NCI-H2196 treated with DMSO at 0.1 percent for 48 hours (cell line): Measurements from ENCODE around the gene CARD19.
"Not testable (repeated sequence)": the region's sequence is repeated elsewhere in the genome, so short reads cannot be mapped to it uniquely, and the experiment has no call there.

Source experiments
- DNase-seq: peaks from one replicate; lab custom pipeline; 2025; ENCODE audit not compliant: unreplicated experiment; lab: John Stamatoyannopoulos, UW

Gene CARD19

DNA sequence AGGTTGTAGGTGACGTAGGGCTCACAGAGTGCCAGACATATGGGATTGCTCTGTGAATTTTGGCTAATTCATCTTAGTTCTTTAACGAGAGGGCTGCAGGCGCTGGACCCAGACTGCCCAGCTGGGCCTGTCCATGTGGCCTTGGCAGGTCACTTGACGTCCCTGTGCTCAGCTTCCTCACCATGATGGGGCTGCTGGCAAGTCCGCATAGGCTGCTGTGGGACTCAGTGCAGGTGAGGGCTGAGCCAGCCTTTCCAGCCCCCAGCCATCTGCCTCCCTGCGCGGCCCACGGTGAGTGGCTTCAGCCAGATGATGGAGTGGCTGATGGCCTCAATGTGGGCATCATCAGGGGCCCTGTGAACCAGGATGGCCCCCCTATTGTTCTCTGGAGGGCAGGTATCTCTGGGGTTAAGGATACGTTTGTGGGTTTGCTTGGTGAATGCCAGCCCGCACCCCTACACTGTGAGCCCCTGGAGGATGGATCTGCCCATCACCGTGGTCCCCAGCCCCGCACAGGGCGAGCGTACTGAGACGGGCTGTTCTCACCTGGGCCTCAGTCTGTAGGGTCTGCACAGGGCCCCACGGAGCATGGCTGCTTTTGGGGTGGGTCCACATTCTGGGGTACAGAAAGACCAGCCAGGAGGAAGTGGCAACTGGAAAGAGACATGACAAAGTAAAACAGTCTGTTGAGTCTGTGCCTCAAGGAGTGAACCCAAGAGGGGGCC, 3.7 kb downstream of the CARD19 start:
- no peak for DNase-seq

DNA sequence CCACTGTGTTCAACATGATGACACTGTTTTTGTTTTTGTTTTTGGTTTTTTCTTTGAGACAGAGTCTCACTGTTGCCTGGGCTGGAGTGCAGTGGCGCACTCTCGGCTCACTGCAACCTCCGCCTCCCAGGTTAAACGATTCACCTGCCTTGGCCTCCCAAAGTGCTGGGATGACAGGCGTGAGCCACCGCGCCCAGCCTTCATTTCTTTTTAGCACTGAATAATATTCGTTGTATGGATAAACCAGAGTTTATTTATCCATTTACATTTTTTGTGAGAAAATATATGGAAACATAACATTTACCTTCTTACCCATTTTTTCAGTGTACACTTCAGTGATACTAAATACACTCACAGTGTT, 4.2 kb downstream of the CARD19 start:
- DNase-seq = no peak

DNA sequence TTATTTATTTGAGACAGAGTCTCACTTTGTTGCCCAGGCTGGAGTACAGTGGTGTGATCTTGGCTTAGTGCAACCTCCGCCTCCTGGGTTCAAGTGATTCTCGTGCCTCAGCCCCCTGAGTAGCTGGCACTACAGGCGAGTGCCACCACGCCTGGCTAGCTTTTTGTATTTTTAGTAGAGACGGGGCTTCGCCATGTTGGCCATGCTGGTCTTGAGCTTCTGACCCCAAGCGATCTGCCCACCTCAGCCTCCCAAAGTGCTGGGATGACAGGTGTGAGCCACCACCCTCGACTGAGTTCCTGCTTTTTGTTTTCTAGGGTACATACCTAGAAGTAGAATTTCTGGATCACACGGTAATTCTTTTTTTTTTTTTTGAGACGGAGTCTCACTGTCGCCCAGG, 5.1 kb downstream of the CARD19 start:
- DNase-seq = not testable (repeated sequence)

DNA sequence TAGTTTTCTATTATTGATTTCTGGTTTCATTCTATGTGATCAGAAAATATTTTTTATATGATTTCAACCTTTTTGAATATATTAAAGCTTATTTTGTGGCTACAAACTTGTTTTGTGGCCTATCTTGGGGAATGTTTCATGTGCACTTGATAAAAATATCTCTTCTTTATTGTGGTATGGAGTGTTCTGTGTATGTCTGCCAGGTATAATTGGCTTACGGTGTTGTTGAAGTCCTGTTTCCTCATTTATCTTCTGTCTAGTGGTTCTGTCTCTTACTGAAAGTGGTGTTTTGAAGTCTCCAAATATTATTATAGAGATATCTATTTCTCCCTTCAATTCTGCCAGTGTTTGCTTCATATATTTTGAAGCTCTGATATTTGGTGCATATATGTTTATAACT, 9.6 kb downstream of the CARD19 start:
- no peak for DNase-seq

DNA sequence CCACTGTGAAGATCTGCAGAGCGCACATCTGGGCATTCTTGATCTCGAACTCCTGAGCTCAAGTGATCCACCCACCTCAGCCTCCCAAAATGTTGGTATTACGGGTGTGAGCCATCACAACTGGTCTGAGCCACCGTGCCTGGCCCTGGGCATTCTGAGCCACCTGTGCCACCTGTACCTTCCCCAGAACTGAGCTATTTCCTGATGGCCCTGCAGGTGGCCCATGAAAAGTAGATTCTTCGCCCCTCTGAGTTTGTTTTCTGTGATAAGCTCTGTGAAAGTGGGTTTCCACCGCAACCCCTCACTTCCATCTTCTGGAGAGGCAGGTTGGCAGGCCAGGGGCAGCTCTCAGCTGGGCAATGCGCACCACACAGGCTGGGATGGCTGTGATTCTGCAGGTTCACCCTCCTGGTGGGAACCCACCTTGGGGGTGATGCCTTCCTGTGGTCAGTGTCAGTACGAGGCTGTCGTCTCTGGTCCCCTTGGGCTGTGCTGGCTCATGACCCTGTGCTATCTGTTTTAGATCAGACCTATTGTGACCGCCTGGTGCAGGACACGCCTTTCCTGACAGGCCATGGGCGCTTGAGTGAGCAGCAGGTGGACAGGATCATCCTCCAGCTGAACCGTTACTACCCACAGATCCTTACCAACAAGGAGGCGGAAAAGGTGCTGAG, 11.3 kb downstream of the CARD19 start:
- DNase-seq = no peak

DNA sequence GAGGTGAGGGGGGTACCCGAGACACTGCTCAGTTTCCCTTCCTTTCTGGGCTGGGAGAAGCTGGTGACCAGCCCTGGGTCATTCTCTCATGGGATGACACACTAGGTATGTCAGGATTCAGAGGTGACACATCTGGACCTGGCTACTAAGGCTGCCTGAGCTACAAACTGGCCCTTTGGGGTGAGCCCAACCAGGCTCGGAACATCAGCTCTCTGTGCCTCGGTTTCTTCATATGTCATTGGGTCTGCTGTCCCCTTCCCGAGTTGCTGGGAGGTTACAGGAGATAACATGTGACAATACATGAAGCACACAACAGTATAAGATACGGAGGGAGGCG, 11.8 kb downstream of the CARD19 start:
- DNase-seq = no peak

DNA sequence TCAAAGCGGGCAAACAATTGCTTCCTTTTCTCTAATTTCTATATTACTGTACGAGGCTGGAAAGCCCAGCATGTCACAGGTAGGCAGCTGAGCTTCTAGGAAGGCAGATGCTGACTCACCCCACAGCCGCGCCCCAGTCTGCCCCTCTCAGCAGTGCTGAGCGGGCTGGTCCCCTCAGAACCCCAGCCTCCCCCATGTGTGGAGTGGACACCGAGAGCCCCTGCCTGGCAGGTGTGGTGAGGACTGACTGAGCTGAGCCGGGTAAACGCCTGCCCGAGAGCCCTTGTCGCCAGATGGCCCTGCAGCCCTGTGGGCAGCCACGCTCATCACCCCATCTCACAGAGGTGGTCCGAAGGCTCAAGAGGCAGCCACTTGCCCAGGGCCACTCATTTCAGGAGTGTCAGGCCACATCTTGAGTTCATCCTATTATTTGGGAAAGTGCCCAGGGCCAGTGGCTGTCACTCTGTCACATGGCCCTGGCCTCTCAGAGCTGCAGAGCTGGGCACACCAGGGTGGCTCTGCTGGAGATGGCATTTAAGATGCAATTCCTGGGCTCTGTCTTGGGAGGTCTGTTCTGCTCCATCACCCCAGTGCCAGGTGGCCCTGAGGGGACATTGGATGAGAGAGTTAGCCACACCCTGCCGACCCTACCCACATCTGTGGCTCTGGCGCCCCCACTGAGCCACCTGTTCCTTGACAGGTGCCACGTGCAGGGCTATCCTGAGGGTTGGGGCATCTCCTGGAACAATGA, 12.4 kb downstream of the CARD19 start:
- DNase-seq = no peak

DNA sequence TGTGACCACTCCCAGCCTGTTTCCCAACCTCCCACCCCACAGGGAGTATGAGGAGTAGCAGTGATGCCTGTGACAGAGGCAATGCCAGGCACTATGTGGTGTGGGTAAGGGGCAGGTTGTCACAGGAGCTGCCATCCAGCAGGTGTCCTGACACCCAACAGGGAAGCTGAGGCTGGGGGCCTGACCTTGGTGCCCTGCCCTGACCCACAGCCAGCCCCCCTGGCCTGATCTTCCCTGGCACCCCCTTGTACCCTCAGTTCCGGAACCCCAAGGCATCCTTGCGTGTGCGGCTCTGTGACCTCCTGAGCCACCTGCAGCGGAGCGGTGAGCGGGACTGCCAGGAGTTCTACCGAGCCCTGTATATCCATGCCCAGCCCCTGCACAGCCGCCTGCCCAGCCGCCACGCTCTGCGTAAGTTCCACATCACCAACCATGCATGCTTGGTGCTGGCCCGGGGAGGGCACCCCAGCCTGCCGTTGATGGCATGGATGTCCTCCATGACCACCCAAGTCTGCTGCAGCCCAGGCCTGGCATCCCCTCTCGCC, 14.4 kb downstream of the CARD19 start:
- no peak for DNase-seq

DNA sequence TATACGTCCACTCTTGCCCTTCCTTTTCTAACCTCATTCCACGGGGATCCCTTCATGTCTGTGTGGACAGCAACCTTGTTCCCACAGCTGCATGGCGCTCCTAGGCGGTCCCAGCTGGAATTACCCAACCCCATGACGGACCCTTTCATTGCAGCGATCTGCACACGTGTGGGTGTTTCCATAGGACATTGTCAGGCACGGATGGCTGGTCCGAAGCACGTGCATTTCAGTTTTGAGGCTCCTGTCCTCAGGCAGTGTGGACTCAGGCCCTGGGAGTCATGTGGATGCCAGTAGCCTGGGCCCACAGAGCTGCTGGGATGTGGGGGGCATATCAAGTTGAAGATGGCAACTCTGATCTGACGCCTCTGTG, 15.0 kb downstream of the CARD19 start:
- no peak for DNase-seq

DNA sequence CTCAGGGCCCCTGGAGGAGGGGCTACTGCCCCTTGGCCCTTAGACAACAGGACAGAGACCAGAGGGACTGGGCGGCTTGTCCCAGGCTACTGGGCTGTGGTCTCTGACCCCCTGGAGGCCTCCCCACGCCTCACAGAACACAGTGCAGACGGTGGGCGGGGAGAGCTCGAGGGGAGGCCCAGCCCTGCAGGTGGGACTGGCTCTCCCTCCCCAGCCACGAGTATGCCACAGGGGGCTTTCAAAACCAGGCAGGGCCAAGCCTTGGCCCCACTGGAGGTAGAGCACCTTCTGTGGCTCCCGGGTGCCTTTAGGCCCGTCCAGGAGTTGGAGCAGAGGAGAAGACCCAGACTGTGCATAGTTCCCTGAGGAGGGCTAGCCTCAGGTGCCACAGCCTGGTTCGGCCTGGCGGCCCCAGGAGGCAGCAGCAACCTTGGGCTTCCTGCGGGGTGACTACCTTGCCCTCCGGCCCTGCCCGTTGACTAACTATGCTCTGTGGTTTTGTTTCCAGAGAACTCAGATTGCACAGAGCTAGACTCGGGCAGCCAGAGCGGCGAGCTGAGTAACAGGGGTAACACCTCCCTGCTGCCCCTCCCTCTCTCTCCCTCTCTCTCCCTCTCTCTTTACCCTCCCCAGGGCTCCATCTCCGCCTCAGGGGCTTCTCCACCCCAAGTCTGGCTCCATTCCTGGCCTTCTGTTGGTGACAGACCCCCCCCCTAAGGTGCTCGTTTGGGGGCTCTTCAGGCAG, 15.5 kb downstream of the CARD19 start:
- no peak for DNase-seq

DNA sequence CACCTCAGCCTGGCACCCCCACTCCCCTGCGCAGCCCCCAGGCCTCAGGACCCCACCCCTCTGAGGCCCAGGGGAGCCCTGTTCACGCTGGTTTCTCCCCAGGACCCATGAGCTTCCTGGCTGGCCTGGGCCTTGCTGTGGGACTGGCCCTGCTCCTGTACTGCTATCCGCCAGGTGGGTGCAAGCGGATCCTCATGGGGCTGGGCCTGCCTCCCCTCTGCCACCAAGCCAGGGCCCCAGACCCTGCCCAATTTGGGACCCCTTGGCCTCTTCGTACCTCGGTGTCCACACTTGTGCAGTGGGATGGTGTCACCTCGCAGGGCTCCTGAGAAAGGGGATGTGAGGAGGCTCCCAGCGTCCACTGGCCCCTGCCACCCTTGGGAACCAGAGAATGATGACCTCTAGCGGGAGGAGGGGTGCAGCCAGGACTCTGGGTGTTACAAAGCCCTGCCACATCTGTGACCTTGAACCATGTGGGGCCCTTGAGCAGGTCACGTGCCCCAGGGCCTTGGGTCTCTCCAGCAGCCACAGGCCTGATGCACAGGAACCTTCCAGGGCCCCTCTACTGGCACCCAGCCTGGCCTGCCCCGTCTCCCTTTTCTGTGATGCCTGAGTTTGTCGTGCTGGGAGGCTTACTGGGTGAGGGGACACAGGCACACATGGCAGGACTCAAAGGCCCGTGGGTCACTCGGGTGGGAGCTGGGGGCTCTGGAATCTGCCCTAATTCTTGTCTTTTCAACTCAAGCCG, 16.3 kb downstream of the CARD19 start:
- DNase-seq = no peak

DNA sequence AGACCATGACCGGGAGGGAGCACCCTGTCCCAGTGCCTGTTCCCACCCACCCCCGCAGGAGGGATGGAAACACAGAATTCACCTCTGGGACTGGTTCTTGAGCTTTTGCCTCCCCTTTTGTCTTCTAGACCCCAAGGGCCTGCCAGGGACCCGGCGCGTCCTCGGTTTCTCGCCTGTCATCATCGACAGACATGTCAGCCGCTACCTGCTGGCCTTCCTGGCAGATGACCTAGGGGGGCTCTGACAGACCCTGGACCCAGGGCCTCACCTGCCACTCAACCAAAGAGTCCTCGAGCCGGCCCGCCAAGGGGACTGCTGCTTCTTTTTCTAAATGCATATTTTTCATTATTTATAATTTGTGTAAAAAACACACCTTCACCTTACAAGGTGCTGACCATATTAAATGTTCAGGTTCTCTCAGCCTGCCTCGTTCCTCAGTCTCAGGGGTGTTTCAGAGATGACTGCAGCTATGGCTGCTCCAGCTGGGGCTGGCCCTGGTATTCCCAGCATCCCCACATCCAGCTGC, 16.9 kb downstream of the CARD19 start:
- DNase-seq = no peak

DNA sequence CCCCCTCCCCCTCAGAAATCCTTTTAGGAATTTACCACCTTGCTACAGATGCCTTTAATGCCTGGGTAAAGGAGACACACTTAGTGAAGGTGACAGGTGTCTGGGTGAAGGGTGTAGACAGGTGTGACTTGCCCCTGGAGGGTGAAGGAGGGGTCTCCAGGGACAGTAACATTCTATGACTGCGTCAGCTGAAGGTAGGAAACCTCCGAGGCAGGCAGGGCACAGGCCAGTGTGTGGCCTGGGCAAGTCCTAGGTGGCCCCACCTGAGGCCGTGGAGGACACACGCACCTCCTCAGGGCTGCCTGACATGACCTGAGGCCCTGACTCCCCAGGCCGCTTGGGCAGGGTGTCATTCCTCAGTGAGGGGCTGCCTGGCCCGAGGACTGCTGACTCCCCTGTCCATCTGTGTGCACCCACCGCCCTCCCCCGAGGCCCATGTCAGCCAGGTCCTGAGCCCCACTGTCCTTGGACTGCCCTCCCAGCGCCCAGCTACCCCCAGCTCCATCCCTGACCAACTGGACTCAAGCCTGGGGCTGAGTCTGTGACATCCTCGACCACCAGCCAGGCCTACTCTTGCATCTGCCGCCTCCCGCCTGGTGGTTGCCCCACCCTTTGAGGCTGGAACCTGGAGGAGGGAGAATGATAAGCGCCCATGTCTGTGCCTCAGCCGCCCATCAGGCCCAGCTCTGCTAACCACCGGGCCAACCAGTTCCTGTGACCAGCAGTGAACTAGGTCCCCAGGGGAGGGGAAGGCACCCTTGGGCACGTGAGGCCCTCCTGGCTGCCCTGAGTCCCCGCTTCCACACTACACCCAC, 18.4 kb downstream of the CARD19 start:
- DNase-seq = no peak

DNA sequence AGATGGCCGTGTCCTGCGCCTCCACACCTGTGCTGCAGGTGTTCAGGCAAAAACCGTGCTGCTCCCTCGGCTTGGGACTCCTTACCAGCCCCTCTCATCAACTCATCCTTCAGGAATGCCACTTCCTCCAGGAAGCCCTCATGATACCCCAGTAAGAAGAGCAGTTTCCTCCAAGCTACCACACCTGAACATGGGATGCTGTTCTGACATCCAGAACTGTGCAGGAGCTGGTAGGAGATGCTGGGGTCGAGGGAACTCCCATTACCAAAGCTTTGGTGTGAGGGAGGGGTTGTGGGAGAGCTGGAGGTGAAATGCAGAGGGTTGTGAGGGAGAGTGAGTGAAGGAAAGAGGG, 18.9 kb downstream of the CARD19 start:
- no peak for DNase-seq

DNA sequence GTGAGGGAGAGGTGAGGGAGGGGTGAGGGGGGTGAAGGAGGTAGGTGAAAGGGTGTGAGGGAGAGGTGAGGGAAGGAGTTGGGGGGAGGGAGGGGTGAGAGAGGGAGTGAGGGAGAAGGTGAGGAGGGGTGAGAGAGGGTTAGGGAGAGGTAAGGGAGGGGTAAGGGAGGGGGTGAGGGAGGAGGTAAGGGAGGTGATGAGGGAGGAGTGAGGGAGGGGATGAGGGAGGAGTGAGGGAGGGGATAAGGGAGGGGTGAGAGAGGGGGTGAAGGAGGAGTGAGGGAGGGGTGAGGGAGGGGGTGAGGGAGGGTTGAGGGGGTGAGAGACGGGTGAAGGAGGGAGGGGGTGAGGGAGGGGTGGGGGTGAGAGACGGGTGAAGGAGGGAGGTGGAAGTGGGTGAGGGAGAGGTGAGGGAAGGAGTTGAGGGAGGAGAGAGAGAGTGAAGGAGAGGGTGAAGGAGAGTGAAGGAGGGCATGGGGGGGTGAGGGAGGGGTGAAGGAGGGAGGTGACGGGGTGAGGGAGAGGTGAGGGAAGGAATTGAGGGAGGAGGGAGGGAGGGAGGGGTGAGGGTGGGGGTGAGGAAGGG, 19.6 kb downstream of the CARD19 start:
- no peak for DNase-seq

DNA sequence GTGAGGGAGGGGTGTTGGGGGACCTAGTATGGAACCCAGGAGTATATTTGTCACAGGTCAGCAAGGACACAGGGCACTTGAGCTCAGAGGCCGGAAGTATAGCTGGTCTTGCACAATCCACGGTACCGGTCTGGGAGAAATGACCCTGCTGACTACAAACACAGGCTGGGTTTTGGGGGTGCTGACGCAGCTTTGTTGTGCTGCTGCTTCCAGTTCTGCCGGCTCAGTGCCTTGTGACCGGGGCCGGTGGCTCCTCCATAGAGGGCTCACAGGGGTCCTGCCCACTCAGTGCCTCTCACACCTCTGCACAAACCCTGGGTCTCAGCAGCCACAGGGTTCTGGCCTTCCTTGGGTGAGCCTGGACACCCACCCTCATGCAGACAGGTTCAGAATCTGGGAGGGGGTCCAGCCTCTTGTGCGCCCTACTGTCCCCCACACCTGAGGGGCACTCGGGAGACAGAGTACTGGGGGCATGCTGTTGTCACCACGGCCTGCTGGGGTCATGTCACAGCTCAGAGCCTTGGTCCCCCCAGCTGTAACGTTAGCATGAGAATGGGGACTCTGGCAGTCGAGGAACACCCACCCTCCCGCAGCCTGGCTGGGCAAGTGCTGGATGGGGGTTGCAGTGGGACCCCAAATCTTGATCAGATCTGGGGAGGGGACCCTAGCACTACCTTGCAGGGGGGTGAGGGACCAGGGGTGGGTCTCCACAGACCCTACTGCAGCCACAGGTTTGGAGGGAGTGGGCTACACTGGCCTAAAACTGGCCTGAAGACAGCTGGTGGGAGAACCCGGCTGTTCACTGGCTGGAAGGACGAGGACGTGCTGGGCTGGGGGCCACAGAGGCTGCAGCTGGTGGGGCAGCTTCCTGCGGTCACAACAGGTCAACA, 20.3 kb downstream of the CARD19 start:
- DNase-seq = no peak

DNA sequence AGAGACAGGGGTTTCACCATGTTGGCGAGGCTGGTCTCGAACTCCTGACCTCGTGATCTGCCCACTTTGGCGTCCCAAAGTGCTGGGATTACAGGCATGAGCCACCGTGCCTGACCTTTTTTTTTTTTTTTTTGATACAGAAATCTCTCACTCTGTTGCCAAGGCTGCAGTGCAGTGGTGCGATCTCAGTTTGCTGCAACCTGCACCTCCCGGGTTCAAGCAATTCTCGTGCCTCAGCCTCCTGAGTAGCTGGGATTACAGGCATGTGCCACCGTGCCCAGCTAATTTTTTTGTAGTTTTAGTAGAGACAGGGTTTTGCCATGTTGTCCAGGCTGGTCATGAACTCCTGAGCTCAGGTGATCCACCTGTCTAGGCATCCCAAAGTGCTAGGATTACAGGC, 21.5 kb downstream of the CARD19 start:
- not testable (repeated sequence) for DNase-seq
